K562 (cell line): Measurements from ENCODE around the gene GDF9. TPM values are rescaled to one million over a fixed set of nuclear protein-coding genes. Genes with fewer than 3 reads are reported as not detected.
A peak's percentile ranks its signal among the peaks of the same experiment; 100 is the strongest.

Experiments
- CBX3 ChIP-seq, 2 experiments: IDR thresholded peaks; 1 replicate in 1 of 2; 2 replicates in 1 of 2; pipeline ENCODE4 v1.6.1; 2012; ENCODE audit warnings: inconsistent platforms in 2 of 2, low read length in 2 of 2, borderline replicate concordance in 1 of 2, control low read depth in 1 of 2
- CTBP1 ChIP-seq: fragments of 450-650 bp; IDR thresholded peaks from 2 replicates; pipeline ENCODE4 v1.6.1; 2016; ENCODE audit warnings: borderline replicate concordance
- DEAF1 ChIP-seq: fragments of 450-650 bp; formaldehyde crosslinking; IDR thresholded peaks from 2 replicates; pipeline ENCODE4 v1.4.0; 2020; ENCODE audit warnings: mild to moderate bottlenecking, moderate library complexity
- DMBX1 ChIP-seq: fragments of 250-450 bp; sonication (Bioruptor Pico); IDR thresholded peaks from 2 replicates; pipeline ENCODE4 v1.8.0; 2022; ENCODE audit warnings: inconsistent platforms, mild to moderate bottlenecking, moderate library complexity, borderline replicate concordance
- E2F6 ChIP-seq, 2 experiments: IDR thresholded peaks; 2 replicates each; pipeline ENCODE4 v1.6.1; 2011; ENCODE audit warnings: borderline replicate concordance in 1 of 2, control low read depth in 1 of 2, low read depth in 1 of 2, low read length in 1 of 2, mild to moderate bottlenecking in 1 of 2, mixed read lengths in 1 of 2, moderate library complexity in 1 of 2; ENCODE audit not compliant: insufficient read depth in 1 of 2, insufficient read length in 1 of 2, poor library complexity in 1 of 2, severe bottlenecking in 1 of 2; ENCODE audit errors: extremely low read depth in 1 of 2
- GATAD2B ChIP-seq: fragments of 450-650 bp; IDR thresholded peaks from 2 replicates; pipeline ENCODE4 v1.6.1; 2017; ENCODE audit warnings: mild to moderate bottlenecking, borderline replicate concordance
- JUN ChIP-seq, 2 experiments: sonication (generic) in 1 of 2; formaldehyde crosslinking in 1 of 2; IDR thresholded peaks; 2 replicates each; pipeline versions ENCODE4 v1.6.1 to v1.8.0; 2012 to 2022; ENCODE audit warnings: borderline replicate concordance in 2 of 2, mild to moderate bottlenecking in 2 of 2, improper control_type of control experiment in 1 of 2, low read depth in 1 of 2, low read length in 1 of 2, missing genetic modification reagents in 1 of 2
- KLF16 ChIP-seq: IDR thresholded peaks from 2 replicates; pipeline ENCODE4 v1.6.1; 2016; ENCODE audit warnings: antibody characterized with exemption
- POLR2AphosphoS2 ChIP-seq: IDR thresholded peaks from 2 replicates; pipeline ENCODE4 v1.6.1; 2012; ENCODE audit warnings: low read length, improper control_type of control experiment
- PTRF ChIP-seq: fragments of 450-650 bp; IDR thresholded peaks from 2 replicates; pipeline ENCODE4 v1.6.1; 2016; ENCODE audit warnings: mild to moderate bottlenecking, missing genetic modification characterization, missing compliant biosample characterization
- SMARCE1 ChIP-seq: fragments of 450-650 bp; IDR thresholded peaks from 2 replicates; pipeline ENCODE4 v1.7.1; 2016; ENCODE audit warnings: mild to moderate bottlenecking
- SNIP1 ChIP-seq: fragments of 450-650 bp; IDR thresholded peaks from 2 replicates; pipeline ENCODE4 v1.7.1; 2017; ENCODE audit warnings: low read depth, mild to moderate bottlenecking
- YY1 ChIP-seq, 3 experiments: IDR thresholded peaks; 2 replicates each; pipeline ENCODE4 v1.6.1; 2011; ENCODE audit warnings: low read length in 2 of 3, mild to moderate bottlenecking in 2 of 3, moderate library complexity in 2 of 3, borderline replicate concordance in 1 of 3, control low read depth in 1 of 3, low read depth in 1 of 3; ENCODE audit not compliant: insufficient read depth in 3 of 3, insufficient replicate concordance in 2 of 3, control insufficient read depth in 1 of 3, insufficient read length in 1 of 3; ENCODE audit errors: extremely low read depth in 1 of 3
- ZFX ChIP-seq: sonication (generic); formaldehyde crosslinking; IDR thresholded peaks from 2 replicates; pipeline ENCODE4 v1.8.0; 2022; ENCODE audit warnings: mild to moderate bottlenecking, missing genetic modification reagents, moderate library complexity
- ZNF134 ChIP-seq: fragments of 250-450 bp; sonication (Bioruptor Pico); conservative IDR thresholded peaks from 2 replicates; pipeline ENCODE4 v1.4.0; 2020
- ZNF3 ChIP-seq: fragments of 250-450 bp; sonication (Bioruptor Pico); IDR thresholded peaks from 2 replicates; pipeline ENCODE4 v1.5.0; 2021; ENCODE audit warnings: mild to moderate bottlenecking, moderate library complexity
- ZNF436 ChIP-seq: fragments of 250-450, 450-650 bp; sonication (Bioruptor Pico); formaldehyde crosslinking; IDR thresholded peaks from 2 replicates; pipeline ENCODE4 v1.7.0; 2020; ENCODE audit warnings: mild to moderate bottlenecking
- ZNF512 ChIP-seq: IDR thresholded peaks from 2 replicates; pipeline ENCODE4 v1.6.1; 2016; ENCODE audit warnings: missing genetic modification characterization, missing compliant biosample characterization
- ZNF518B ChIP-seq: fragments of 250-450 bp; sonication (Bioruptor Pico); IDR thresholded peaks from 2 replicates; pipeline ENCODE4 v1.5.0; 2021; ENCODE audit warnings: mild to moderate bottlenecking, moderate library complexity
- polyA plus RNA-seq, 8 experiments: library from polyadenylated mRNA; depleted of rRNA in 4 of 8; stranded (reverse) in 5 of 8; unstranded in 3 of 8; fragments of >200 nt; fragmentation: Nextera tagmentation in 2 of 8; fragmentation: Illumina TruSeq in 1 of 8; extraction: Ambion mirVana in 2 of 8; extraction: Trizol in 1 of 8; gene quantifications; 2 replicates each; pipeline versions ENCODE4 v1.2.1 to v1.2.3, GENCODE V29; 2011 to 2014; ENCODE audit warnings: inconsistent platforms in 1 of 8, missing spikeins in 1 of 8
- total RNA-seq, 7 experiments: library from RNA; depleted of rRNA in 6 of 7; stranded (reverse); fragments of >200 nt in 6 of 7; fragmentation: Illumina TruSeq in 2 of 7; extraction: Trizol in 2 of 7; gene quantifications; 2 replicates each; pipeline versions ENCODE4 v1.2.1 to v1.2.3, GENCODE V29; 2011 to 2021; ENCODE audit warnings: low replicate concordance in 1 of 7

The GDF9 gene
- total and polyA plus RNA-seq, 9 of the 15 experiments (the other 6 are each of a cell fraction or from before 2014, with no cell fraction given), result 0.10 to 0.70 (median 0.20) TPM; not detected in 1

GRCh38 chr5:132820162-132820754 is 46.0 kb downstream of the GDF9 start (continued):
- TF ChIP-seq ZNF512 (no peak), PTRF (no peak), GATAD2B (no peak; the same call in 1 of the 2 replicates), SNIP1 (no peak), CTBP1 (peak; percentile 76; the same call in 1 of the 2 replicates), KLF16 (no peak), ZNF518B (no peak), ZFX (CRISPR knock-in tag) (peak; percentile 62; the same call in 1 of the 2 replicates), JUN (IDR thresholded peaks at IDR 0.05; ENCODE audit: borderline replicate concordance, low read depth, low read length) (peak; percentile 45; the same call in 1 of the 2 replicates), JUN (CRISPR knock-in tag; IDR thresholded peaks at IDR 0.05; ENCODE audit: borderline replicate concordance) (no peak), YY1 (IDR thresholded peaks at IDR 0.05; ENCODE audit: borderline replicate concordance in 1 of 3, control insufficient read depth in 1 of 3, extremely low read depth in 1 of 3, insufficient read depth in 3 of 3, insufficient read length in 1 of 3, insufficient replicate concordance in 2 of 3, low read depth in 1 of 3, low read length in 2 of 3) (peak in 2 of 3 experiments; percentile 34 to 65), ZNF3 (CRISPR knock-in tag) (no peak), E2F6 (IDR thresholded peaks at IDR 0.05; ENCODE audit: borderline replicate concordance in 1 of 2, extremely low read depth in 1 of 2, insufficient read depth in 1 of 2, insufficient read length in 1 of 2, low read depth in 1 of 2, low read length in 1 of 2, poor library complexity in 1 of 2, severe bottlenecking in 1 of 2) (no peak), SMARCE1 (peak; percentile 27; the same call in 1 of the 2 replicates), POLR2AphosphoS2 (0 out of 2 replicates have a peak, but pooled peaks have one; percentile 51), ZNF436 (CRISPR knock-in tag) (no peak), CBX3 (IDR thresholded peaks at IDR 0.05; ENCODE audit: borderline replicate concordance in 1 of 2, low read length in 2 of 2) (peak in 1 of 2 experiments; percentile 67; a peak in 1 of 3 replicates), ZNF134 (CRISPR knock-in tag) (peak; percentile 90), DMBX1 (CRISPR knock-in tag) (no peak), DEAF1 (peak; percentile 95)
